Caco-2 (cell line): ENCODE data around the gene ZAP70. TPM values are rescaled to one million over a fixed set of nuclear protein-coding genes. Genes with fewer than 3 reads are reported as not detected.

Source experiments
- BruUV-seq: library from RNA; stranded (reverse); fragments of 400-500 nt; replicated peaks from 2 replicates; lab custom pipeline; 2021; lab: Mats Ljungman, UMichigan
- CTCF ChIA-PET: fragments of 300-600 bp; sonication (Branson Sonifier 250); formaldehyde crosslinking; loops from one replicate; lab custom pipeline; 2022; ENCODE audit warnings: antibody characterized with exemption; lab: Charles Lee
- POLR2A ChIA-PET: fragments of 300-600 bp; sonication (Branson Sonifier 250); formaldehyde crosslinking; loops from one replicate; lab custom pipeline; 2022; ENCODE audit warnings: antibody characterized with exemption; lab: Charles Lee
- DNase-seq, 2 experiments: peaks; one replicate each; pipeline versions ENCODE4 v3.0.0 to v3.0.0-alpha.2; 2020 to 2022
- H3K27me3 ChIP-seq: replicated peaks from 2 replicates; pipeline ENCODE4 v1.6.0; 2011; ENCODE audit warnings: low read length; ENCODE audit not compliant: control insufficient read depth, insufficient read depth
- H3K36me3 ChIP-seq: 2 replicates; pipeline ENCODE4 v1.5.1; 2011; ENCODE audit warnings: low read length; ENCODE audit not compliant: control insufficient read depth, insufficient read depth
- H3K4me1 ChIP-seq: fragments of 250-450 bp; sonication (Bioruptor Pico); 2 replicates; pipeline ENCODE4 v1.5.1; 2020; ENCODE audit warnings: mild to moderate bottlenecking
- H3K4me3 ChIP-seq: 2 replicates; pipeline ENCODE4 v1.5.1; 2011; ENCODE audit warnings: low read depth, mild to moderate bottlenecking, control low read depth, low read length
- H3K9me3 ChIP-seq: fragments of 250-450 bp; sonication (Bioruptor Pico); 2 replicates; pipeline ENCODE4 v1.5.1; 2020; ENCODE audit warnings: mild to moderate bottlenecking, moderate library complexity
- H3K27ac Mint-ChIP-seq: one replicate; pipeline ENCODE4 v1.8.0; 2022; ENCODE audit warnings: mixed read lengths; ENCODE audit not compliant: unreplicated experiment
- H3K27me3 Mint-ChIP-seq: one replicate; pipeline ENCODE4 v1.8.0; 2022; ENCODE audit warnings: mixed read lengths; ENCODE audit not compliant: insufficient read depth, unreplicated experiment
- H3K36me3 Mint-ChIP-seq: one replicate; pipeline ENCODE4 v1.8.0; 2022; ENCODE audit warnings: mild to moderate bottlenecking, mixed read lengths; ENCODE audit not compliant: insufficient read depth, unreplicated experiment
- H3K4me1 Mint-ChIP-seq: one replicate; pipeline ENCODE4 v1.8.0; 2022; ENCODE audit warnings: low read depth, mixed read lengths; ENCODE audit not compliant: unreplicated experiment
- H3K4me3 Mint-ChIP-seq: one replicate; pipeline ENCODE4 v1.8.0; 2022; ENCODE audit warnings: mild to moderate bottlenecking, moderate library complexity, mixed read lengths; ENCODE audit not compliant: unreplicated experiment
- H3K9me3 Mint-ChIP-seq: one replicate; pipeline ENCODE4 v1.8.0; 2022; ENCODE audit warnings: mixed read lengths; ENCODE audit not compliant: unreplicated experiment
- CTCF ChIP-seq, 2 experiments: fragments of 200-600 bp in 1 of 2; IDR thresholded peaks; 1 replicate in 1 of 2; 2 replicates in 1 of 2; pipeline versions ENCODE4 v1.5.1 to v1.8.0; 2011 to 2022; ENCODE audit warnings: antibody characterized with exemption in 1 of 2, control low read depth in 1 of 2, inconsistent platforms in 1 of 2, low read depth in 1 of 2, low read length in 1 of 2, mild to moderate bottlenecking in 1 of 2, moderate library complexity in 1 of 2; ENCODE audit not compliant: insufficient read depth in 1 of 2, severe bottlenecking in 1 of 2, unreplicated experiment in 1 of 2
- intact Hi-C: fragments of 100-400 bp; cut with micrococcal nuclease; formaldehyde crosslinking; loops from one replicate; pipeline ENCODE4 v1.10.0; 2022; ENCODE audit not compliant: unreplicated experiment
- total RNA-seq: library from RNA; stranded (reverse); gene quantifications from 2 replicates; pipeline ENCODE4 v1.2.3, GENCODE V29; 2022

The ZAP70 gene
- total RNA-seq, 1 experiment from 2014 or later, result 0.82 TPM

GRCh38 chr2:97740590-97741182 lies 27.3 kb downstream of the ZAP70 start:
- Mint-ChIP-seq H3K4me3 (no peak overlapping the region), H3K9me3 (no peaks in the 10 kb centered on the region), H3K36me3 (peaks cover 18% of the 10 kb centered on the region), H3K27ac (no peak overlapping the region), H3K27me3 (no peaks in the 10 kb centered on the region), H3K4me1 (no peaks in the 10 kb centered on the region)
- Histone ChIP-seq H3K9me3 (no peaks in the 10 kb centered on the region), H3K4me1 (no peaks in the 10 kb centered on the region), H3K36me3 (no peaks in the 10 kb centered on the region), H3K27me3 (no peaks in the 10 kb centered on the region), H3K4me3 (no peak overlapping the region)
- ChIA-PET POLR2A (no interaction called here), CTCF (interaction anchor here (1.0 to 1.5 kb wide), 2 partner anchors 41 to 528 kb away, joined by 5 to 6 read pairs; no protein-coding TSS in a partner anchor)
- DNase-seq, result peak; percentile 54 to 63
- no TSS peak for BruUV-seq
- intact Hi-C loops, result no loop called here
- peak; percentile 68 to 71 for TF ChIP-seq CTCF (IDR thresholded peaks at IDR 0.05; ENCODE audit: insufficient read depth in 1 of 2, low read depth in 1 of 2, low read length in 1 of 2, severe bottlenecking in 1 of 2, unreplicated experiment in 1 of 2)

- H3K4me3 ChIP-seq, result no peak overlapping the region
- no peaks in the 10 kb centered on the region for H3K27me3 ChIP-seq
- Mint-ChIP-seq H3K9me3 (no peaks in the 10 kb centered on the region), H3K27me3 (no peaks in the 10 kb centered on the region), H3K4me1 (no peaks in the 10 kb centered on the region), H3K27ac (no peak overlapping the region), H3K36me3 (peaks cover 18% of the 10 kb centered on the region), H3K4me3 (no peak overlapping the region)
- no TSS peak for BruUV-seq
- TF ChIP-seq CTCF (IDR thresholded peaks at IDR 0.05; ENCODE audit: insufficient read depth in 1 of 2, low read depth in 1 of 2, low read length in 1 of 2, severe bottlenecking in 1 of 2, unreplicated experiment in 1 of 2), result no peak
- no peaks in the 10 kb centered on the region for H3K9me3 ChIP-seq
- intact Hi-C loops, result no loop called here
- no peaks in the 10 kb centered on the region for H3K4me1 ChIP-seq
- DNase-seq, result peak in 1 of 2 experiments; percentile 27
- no peaks in the 10 kb centered on the region for H3K36me3 ChIP-seq
- CTCF ChIA-PET, result interaction anchor here (0.7 to 1.5 kb wide), 3 partner anchors 14 to 528 kb away, joined by 3 to 6 read pairs (median 5); no protein-coding TSS in a partner anchor
- POLR2A ChIA-PET, result no interaction called here
Measured at GRCh38 chr2:97741251-97741650, 27.9 kb downstream of the ZAP70 start.

GRCh38 chr2:97741686-97742085 lies 28.3 kb downstream of the ZAP70 start:
- BruUV-seq, result no TSS peak
- H3K4me1 Mint-ChIP-seq, result no peaks in the 10 kb centered on the region
- no peaks in the 10 kb centered on the region for H3K27me3 Mint-ChIP-seq
- no peak overlapping the region for H3K4me3 ChIP-seq
- no peaks in the 10 kb centered on the region for H3K9me3 Mint-ChIP-seq
- H3K4me1 ChIP-seq, result no peaks in the 10 kb centered on the region
- CTCF ChIA-PET, result interaction anchor here (0.7 to 1.5 kb wide), 2 partner anchors 13 to 42 kb away, joined by 3 to 6 read pairs; no protein-coding TSS in a partner anchor
- H3K36me3 ChIP-seq, result no peaks in the 10 kb centered on the region
- no peak overlapping the region for H3K4me3 Mint-ChIP-seq
- POLR2A ChIA-PET, result no interaction called here
- H3K27me3 ChIP-seq, result no peaks in the 10 kb centered on the region
- no peak overlapping the region for H3K27ac Mint-ChIP-seq
- peaks cover 18% of the 10 kb centered on the region for H3K36me3 Mint-ChIP-seq
- no peaks in the 10 kb centered on the region for H3K9me3 ChIP-seq
- DNase-seq, result peak in 1 of 2 experiments; percentile 13
- intact Hi-C loops, result loop anchor here (2.0 kb wide), 1 partner anchor 643 kb away; no protein-coding TSS in a partner anchor
- no peak for TF ChIP-seq CTCF (IDR thresholded peaks at IDR 0.05; ENCODE audit: insufficient read depth in 1 of 2, low read depth in 1 of 2, low read length in 1 of 2, severe bottlenecking in 1 of 2, unreplicated experiment in 1 of 2)
